Transverse colon (tissue), 4 donors: Measurements from ENCODE around the gene BRME1. TPM values are rescaled to one million over a fixed set of nuclear protein-coding genes. Genes with fewer than 3 reads are reported as not detected.

Experiments
- DNase-seq: peaks from one replicate; pipeline ENCODE4 v3.0.0-alpha.2; 2019
- H3K27ac ChIP-seq, 4 donors: fragments of 200-600 bp; sonication (generic); 2 replicates each; pipeline ENCODE4 v1.5.1; 2016 to 2018; ENCODE audit warnings: inconsistent platforms in 4 of 4
- H3K27me3 ChIP-seq: fragments of 200-600 bp; sonication (generic); 2 replicates; pipeline ENCODE4 v1.5.1; 2017; ENCODE audit warnings: inconsistent platforms
- H3K36me3 ChIP-seq, 4 donors: fragments of 200-600 bp; sonication (generic); 2 replicates each; pipeline ENCODE4 v1.5.1; 2017 to 2019; ENCODE audit warnings: inconsistent platforms in 4 of 4
- H3K4me1 ChIP-seq, 4 donors: fragments of 200-600 bp; sonication (generic); 2 replicates each; pipeline ENCODE4 v1.5.1; 2017 to 2020; ENCODE audit warnings: inconsistent platforms in 4 of 4
- H3K4me3 ChIP-seq, 4 donors: fragments of 200-600 bp; sonication (generic); 1 replicate in 1 of 4; 2 replicates in 3 of 4; pipeline versions ENCODE4 v1.5.1 to v1.6.1; 2017 to 2019; ENCODE audit warnings: inconsistent platforms in 4 of 4
- H3K9me3 ChIP-seq, 2 donors: fragments of 200-600 bp; sonication (generic); 2 replicates each; pipeline ENCODE4 v1.5.1; 2017 to 2019; ENCODE audit warnings: inconsistent platforms in 2 of 2
- EP300 ChIP-seq: sonication (generic); formaldehyde crosslinking; IDR thresholded peaks from one replicate; pipeline ENCODE4 v1.6.1; 2017; ENCODE audit warnings: antibody characterized with exemption, low read depth
- POLR2A ChIP-seq: fragments of 450-650 bp; IDR thresholded peaks from one replicate; pipeline ENCODE4 v1.6.1; 2016; ENCODE audit warnings: antibody characterized with exemption, mild to moderate bottlenecking, moderate library complexity
- POLR2AphosphoS5 ChIP-seq, 3 donors: sonication (generic); formaldehyde crosslinking; IDR thresholded peaks; one replicate each; pipeline ENCODE4 v1.6.1; 2016; ENCODE audit warnings: antibody characterized with exemption in 3 of 3
- WGBS, 2 donors: methylation state at CpG; one replicate each; pipeline ENCODE4 v1.1.5; 2018; ENCODE audit warnings: low coverage in 1 of 2; 5-methylcytosine and 5-hydroxymethylcytosine counted together
- in situ Hi-C, 4 donors: fragments of 200-750 bp; cut with MboI; loops; one replicate each; pipeline versions ENCODE4 v1.15.0 to v1.15.1; 2017; ENCODE audit warnings: low sequenced_read_pairs in 3 of 4, low pct_ligation_motif_present in 1 of 4, low pct_unique_long_range_greater_than_20kb in 1 of 4
- intact Hi-C: fragments of 100-400 bp; cut with DNase I; formaldehyde crosslinking; loops from one replicate; pipeline ENCODE4 v1.15.1; 2023; ENCODE audit warnings: low total_unique reads
- total RNA-seq, 4 donors: library from RNA; depleted of rRNA; stranded (reverse); fragments of >200 nt; gene quantifications; one replicate each; pipeline ENCODE4 v1.1.0, GENCODE V29; 2016
- TF ChIP-seq, protein P1 (sequence below), 5 experiments: fragments of 200-600 bp in 3 of 5; fragments of 450-650 bp in 2 of 5; sonication (generic) in 3 of 5; IDR thresholded peaks; 1 replicate in 2 of 5; 2 replicates in 3 of 5; pipeline ENCODE4 v1.5.1; 2016 to 2017; ENCODE audit warnings: antibody characterized with exemption in 5 of 5, inconsistent platforms in 3 of 5, mild to moderate bottlenecking in 2 of 5, moderate library complexity in 1 of 5

The BRME1 gene
- total RNA-seq, 4 donors from 2014 or later = 5.2 to 102 (median 6.7) TPM

DNA sequence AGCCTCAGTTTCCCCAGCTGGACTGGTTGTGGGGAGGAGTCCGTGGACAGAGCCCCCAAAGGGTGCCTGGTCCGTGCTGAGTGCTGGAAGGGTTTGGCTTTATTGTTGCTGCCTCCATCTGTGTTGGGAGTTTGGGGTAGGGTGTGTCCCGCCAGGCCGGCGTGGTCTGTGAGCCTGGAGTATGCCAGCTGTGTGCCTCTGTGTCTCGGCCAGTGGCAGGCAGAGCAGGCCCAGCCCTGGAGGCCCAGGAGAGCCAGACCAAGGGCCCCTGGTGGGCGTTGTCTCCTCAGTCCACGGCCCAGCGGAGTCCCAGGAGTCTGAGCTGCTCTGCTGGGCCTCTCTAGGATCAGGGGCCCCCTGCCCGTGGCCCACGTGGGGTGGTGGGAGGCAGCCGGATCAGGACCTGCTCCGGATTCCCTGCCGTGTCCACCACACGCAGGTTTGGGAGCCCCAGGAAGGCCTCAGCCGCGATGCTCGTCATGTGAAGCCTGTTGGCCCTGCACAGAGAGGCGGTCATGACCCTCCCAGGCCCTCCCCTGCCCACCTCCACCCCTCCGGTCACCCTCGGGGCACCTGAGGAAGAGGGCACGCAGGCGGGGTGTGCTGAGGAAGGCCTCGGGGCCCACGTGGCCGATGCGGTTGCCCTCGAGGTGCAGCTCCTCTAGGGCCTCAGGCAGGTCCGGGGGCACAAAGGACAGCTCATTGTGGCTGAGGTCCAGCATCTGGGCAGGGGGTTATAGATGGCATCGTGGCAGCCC is 25.7 kb upstream of the BRME1 start:
- in situ Hi-C loops = no loop called here
- Histone ChIP-seq H3K36me3 (peaks cover 0 to 23% (median 3%) of the 10 kb centered on the region in 4 donors), H3K27ac (no peak overlapping the region), H3K27me3 (no peaks in the 10 kb centered on the region), H3K9me3 (no peaks in the 10 kb centered on the region), H3K4me3 (no peak overlapping the region), H3K4me1 (no peaks in the 10 kb centered on the region)
- intact Hi-C loops = no loop called here
- TF ChIP-seq POLR2AphosphoS5 (IDR thresholded peaks at IDR 0.05) (no peak), EP300 (no peak), POLR2A (no peak)
- TF ChIP-seq, protein P1, sequence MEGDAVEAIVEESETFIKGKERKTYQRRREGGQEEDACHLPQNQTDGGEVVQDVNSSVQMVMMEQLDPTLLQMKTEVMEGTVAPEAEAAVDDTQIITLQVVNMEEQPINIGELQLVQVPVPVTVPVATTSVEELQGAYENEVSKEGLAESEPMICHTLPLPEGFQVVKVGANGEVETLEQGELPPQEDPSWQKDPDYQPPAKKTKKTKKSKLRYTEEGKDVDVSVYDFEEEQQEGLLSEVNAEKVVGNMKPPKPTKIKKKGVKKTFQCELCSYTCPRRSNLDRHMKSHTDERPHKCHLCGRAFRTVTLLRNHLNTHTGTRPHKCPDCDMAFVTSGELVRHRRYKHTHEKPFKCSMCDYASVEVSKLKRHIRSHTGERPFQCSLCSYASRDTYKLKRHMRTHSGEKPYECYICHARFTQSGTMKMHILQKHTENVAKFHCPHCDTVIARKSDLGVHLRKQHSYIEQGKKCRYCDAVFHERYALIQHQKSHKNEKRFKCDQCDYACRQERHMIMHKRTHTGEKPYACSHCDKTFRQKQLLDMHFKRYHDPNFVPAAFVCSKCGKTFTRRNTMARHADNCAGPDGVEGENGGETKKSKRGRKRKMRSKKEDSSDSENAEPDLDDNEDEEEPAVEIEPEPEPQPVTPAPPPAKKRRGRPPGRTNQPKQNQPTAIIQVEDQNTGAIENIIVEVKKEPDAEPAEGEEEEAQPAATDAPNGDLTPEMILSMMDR (IDR thresholded peaks at IDR 0.05) = no peak
- WGBS, 2 donors = 83% methylated on average over 24 of the region's 30 CpGs; no CpG with 5 or more reads in 1 of the 2 donors
- DNase-seq = no peak

DNA sequence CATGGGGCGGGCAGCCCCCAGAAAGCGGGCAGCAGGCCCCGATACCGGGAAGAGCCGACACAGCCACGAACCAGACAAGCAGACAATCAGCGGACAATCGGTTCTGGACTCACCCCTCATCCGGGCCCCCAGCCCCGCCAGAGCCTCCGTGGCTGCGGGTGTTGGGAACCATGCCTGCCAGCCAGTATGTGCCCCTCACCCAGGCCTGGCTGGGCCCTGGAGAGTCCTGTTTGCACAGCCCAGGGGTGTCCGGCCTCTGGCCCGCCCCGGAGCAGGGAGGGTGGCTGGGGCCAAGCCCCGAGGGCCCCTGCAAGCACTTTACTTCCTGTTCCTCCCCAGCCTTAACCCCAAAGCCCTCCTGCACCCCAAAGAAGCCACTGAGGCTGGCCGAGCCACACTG is 24.5 kb upstream of the BRME1 start:
- DNase-seq = no peak

DNA sequence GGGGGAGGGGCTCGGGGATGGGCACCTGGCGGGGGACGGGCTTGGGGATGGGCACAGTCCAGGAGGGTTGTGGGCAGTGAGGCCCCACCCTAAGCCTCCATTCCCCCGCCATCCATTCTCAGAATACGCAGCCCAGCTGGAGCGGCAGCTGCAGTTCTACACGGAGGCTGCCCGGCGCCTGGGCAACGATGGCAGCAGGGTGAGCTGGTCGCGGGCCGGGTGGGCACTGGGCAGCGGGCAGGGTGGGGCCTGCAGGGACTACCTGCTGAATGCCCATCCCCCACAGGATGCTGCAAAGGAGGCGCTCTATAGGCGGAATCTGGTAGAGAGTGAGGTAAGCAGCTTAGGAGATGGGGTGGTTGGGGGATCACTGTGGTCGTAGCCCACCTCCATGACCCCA is 24.0 kb upstream of the BRME1 start:
- Histone ChIP-seq H3K4me1 (no peaks in the 10 kb centered on the region), H3K27me3 (no peaks in the 10 kb centered on the region), H3K9me3 (no peaks in the 10 kb centered on the region), H3K36me3 (peaks cover 0 to 32% (median 9%) of the 10 kb centered on the region in 4 donors), H3K4me3 (no peak overlapping the region), H3K27ac (no peak overlapping the region)
- no peak for DNase-seq
- in situ Hi-C loops = no loop called here
- 86% methylated on average over 16 of the region's 17 CpGs; no CpG with 5 or more reads in 1 of the 2 donors for WGBS, 2 donors
- no peak for TF ChIP-seq EP300
- TF ChIP-seq, protein P1 (IDR thresholded peaks at IDR 0.05) = no peak
- TF ChIP-seq POLR2AphosphoS5 (IDR thresholded peaks at IDR 0.05) = no peak
- TF ChIP-seq POLR2A = no peak
- intact Hi-C loops = no loop called here

More for the DNA sequence above, 24.5 kb upstream of the BRME1 start:
- H3K36me3 ChIP-seq = peaks cover 0 to 27% (median 8%) of the 10 kb centered on the region in 4 donors
- no peak overlapping the region for H3K4me3 ChIP-seq
- no peak overlapping the region for H3K27ac ChIP-seq
- intact Hi-C loops (no loop called here), in situ Hi-C loops (no loop called here)
- no peaks in the 10 kb centered on the region for H3K9me3 ChIP-seq
- H3K27me3 ChIP-seq = no peaks in the 10 kb centered on the region
- no peaks in the 10 kb centered on the region for H3K4me1 ChIP-seq
- 85% methylated on average over 11 of the region's 17 CpGs; no CpG with 5 or more reads in 1 of the 2 donors for whole genome bisulfite sequencing, 2 donors
- TF ChIP-seq, protein P1 (IDR thresholded peaks at IDR 0.05) = no peak
- no peak for TF ChIP-seq EP300
- no peak for TF ChIP-seq POLR2A
- TF ChIP-seq POLR2AphosphoS5 (IDR thresholded peaks at IDR 0.05) = no peak

DNA sequence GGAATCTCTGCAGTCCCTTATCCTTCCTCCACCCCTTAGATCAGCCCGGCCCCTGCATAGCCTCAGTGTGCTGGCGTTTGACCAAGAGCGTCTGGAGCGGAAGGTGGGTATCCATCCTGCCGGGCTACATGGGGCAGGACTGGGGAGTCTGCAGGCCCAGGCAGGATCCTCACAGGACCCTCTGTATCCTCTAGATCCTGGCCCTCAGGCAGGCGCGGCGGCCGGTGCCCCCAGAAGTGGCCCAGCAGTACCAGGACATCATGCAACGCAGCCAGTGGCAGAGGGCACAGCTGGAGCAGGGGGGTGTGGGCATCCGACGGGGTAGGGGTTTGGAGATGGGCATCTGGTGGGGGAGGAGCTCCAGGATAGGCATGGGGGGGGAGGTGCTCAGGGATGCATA is 23.4 kb upstream of the BRME1 start:
- in situ Hi-C loops (no loop called here), intact Hi-C loops (no loop called here)
- no peaks in the 10 kb centered on the region for H3K27me3 ChIP-seq
- H3K4me1 ChIP-seq = no peaks in the 10 kb centered on the region
- peaks cover 0 to 38% (median 12%) of the 10 kb centered on the region in 4 donors for H3K36me3 ChIP-seq
- no peak overlapping the region for H3K4me3 ChIP-seq
- no peak for DNase-seq
- no peak overlapping the region for H3K27ac ChIP-seq
- WGBS, 2 donors = 88% methylated on average over 10 of the region's 12 CpGs; no CpG with 5 or more reads in 1 of the 2 donors
- no peaks in the 10 kb centered on the region for H3K9me3 ChIP-seq
- TF ChIP-seq, protein P1 (IDR thresholded peaks at IDR 0.05) = no peak
- TF ChIP-seq EP300 = no peak
- TF ChIP-seq POLR2A = no peak
- no peak for TF ChIP-seq POLR2AphosphoS5 (IDR thresholded peaks at IDR 0.05)
